Gastroesophageal sphincter (tissue), 3 donors: ENCODE measurements around the gene MFN2.

Experiments used
- CTCF ChIP-seq, 4 experiments: fragments of 200-600 bp in 2 of 4; fragments of 450-650 bp in 2 of 4; sonication (generic) in 1 of 4; IDR thresholded peaks; one replicate each; pipeline ENCODE4 v1.5.1; 2017 to 2019; ENCODE audit warnings: antibody characterized with exemption in 4 of 4, mild to moderate bottlenecking in 2 of 4, moderate library complexity in 2 of 4
- POLR2A ChIP-seq, 2 donors: fragments of 450-650 bp; IDR thresholded peaks; one replicate each; pipeline ENCODE4 v1.6.1; 2017; ENCODE audit warnings: antibody characterized with exemption in 2 of 2, mild to moderate bottlenecking in 2 of 2, moderate library complexity in 1 of 2
- POLR2AphosphoS5 ChIP-seq: sonication (generic); formaldehyde crosslinking; IDR thresholded peaks from one replicate; pipeline ENCODE4 v1.6.1; 2017; ENCODE audit warnings: antibody characterized with exemption

DNA sequence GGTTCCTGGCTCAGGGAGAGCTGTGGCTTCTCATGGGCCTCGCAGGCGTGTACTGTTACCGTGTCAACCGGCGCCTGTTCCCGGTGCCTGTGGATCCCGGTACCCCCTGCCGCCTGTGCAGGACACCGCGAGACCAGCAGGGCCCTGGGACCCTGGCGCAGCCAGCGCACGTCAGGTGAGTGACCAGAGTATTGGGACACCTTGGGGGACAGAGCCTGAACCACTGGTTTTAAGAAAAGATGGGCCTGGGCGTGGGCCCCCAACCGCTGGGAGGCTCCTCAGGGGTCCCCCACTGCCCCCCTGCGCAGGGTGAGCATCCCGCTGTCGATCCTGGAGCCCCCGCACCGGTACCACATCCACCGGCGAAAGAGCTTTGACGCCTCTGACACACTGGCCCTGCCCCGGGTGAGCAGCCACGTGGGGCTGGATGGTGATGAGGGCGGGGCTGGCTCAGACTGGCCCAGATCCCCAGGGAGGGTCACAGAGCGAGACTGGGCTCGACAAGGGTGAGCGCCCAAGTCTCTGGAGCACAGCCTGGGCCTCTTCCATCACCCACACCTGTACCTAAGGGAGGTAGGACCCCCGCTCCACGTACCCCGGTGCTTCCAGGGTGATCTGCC lies 49.6 kb downstream of the MFN2 start:
- TF ChIP-seq CTCF (IDR thresholded peaks at IDR 0.05) = no peak
- no peak for TF ChIP-seq POLR2A (IDR thresholded peaks at IDR 0.05)
- TF ChIP-seq POLR2AphosphoS5 = no peak
